ENCODE measurements around the gene ARFGEF3. TPM values are rescaled to one million over a fixed set of nuclear protein-coding genes. Genes with fewer than 3 reads are reported as not detected.

The ARFGEF3 gene
- total and polyA plus RNA-seq, 10 of the 15 experiments (the other 5 are each of a cell fraction or from before 2014, with no cell fraction given), result under 0.01 to 0.08 (median 0.02) TPM; not detected in 1

- TF ChIP-seq PRDM15 (CRISPR knock-in tag; IDR thresholded peaks at IDR 0.05), result no peak
- no peak for TF ChIP-seq NR2C2 (IDR thresholded peaks at IDR 0.05; ENCODE audit: borderline replicate concordance, control insufficient read depth, insufficient read length, low read depth)
- no peak for TF ChIP-seq ASH2L (IDR thresholded peaks at IDR 0.05; ENCODE audit: borderline replicate concordance, low read depth)
These were observed 102.2 kb downstream of the ARFGEF3 start (continued) for GRCh38 chr6:138263963-138264362.

GRCh38 chr6:138264372-138264880 is 102.7 kb downstream of the ARFGEF3 start:
- in situ Hi-C loops (cut with MboI), result no loop called here
- BruUV-seq (replicated peaks), result no TSS peak
- Histone ChIP-seq H3K36me3 (ENCODE audit: control insufficient read depth in 2 of 2, insufficient read depth in 2 of 2, low read length in 1 of 2) (no peaks in the 10 kb centered on the region), H3K27ac (ENCODE audit: control insufficient read depth, insufficient read depth) (no peak overlapping the region), H3K27me3 (replicated peaks in 1 of 2; ENCODE audit: control insufficient read depth in 2 of 2, insufficient read depth in 2 of 2, low read length in 1 of 2) (peaks cover 0 to 2% of the 10 kb centered on the region in 2 experiments; a peak in 2 of 4 replicates), H2AFZ (ENCODE audit: control insufficient read depth, low read depth, low read length) (no peak overlapping the region), H3K9me3 (replicated peaks; ENCODE audit: control insufficient read depth, insufficient read depth, low read length) (no peaks in the 10 kb centered on the region), H3K9ac (ENCODE audit: control insufficient read depth, insufficient read depth, low read length) (no peak overlapping the region), H3K4me1 (ENCODE audit: control insufficient read depth, insufficient read depth, low read length) (no peaks in the 10 kb centered on the region), H4K20me1 (ENCODE audit: control insufficient read depth, insufficient read depth) (no peaks in the 10 kb centered on the region), H3K4me2 (ENCODE audit: control insufficient read depth, insufficient read depth) (no peak overlapping the region), H3K4me3 (no peak overlapping the region), H3K79me2 (ENCODE audit: control insufficient read depth, insufficient read depth, low read length) (no peaks in the 10 kb centered on the region)
- TF ChIP-seq E4F1 (IDR thresholded peaks at IDR 0.05; ENCODE audit: borderline replicate concordance, partially characterized antibody) (no peak), BRCA1 (IDR thresholded peaks at IDR 0.05; ENCODE audit: low read depth, low read length) (no peak), SPI1 (IDR thresholded peaks at IDR 0.05; ENCODE audit: borderline replicate concordance, insufficient read depth, low read depth, low read length) (peak; percentile 66; the same call in 1 of the 2 replicates), RAD21 (IDR thresholded peaks at IDR 0.05; ENCODE audit: insufficient read depth, low read depth, low read length) (no peak)
- ChIA-PET SMC1A (ENCODE audit: uncharacterized antibody, unreplicated experiment) (no interaction called here), RAD21 (ENCODE audit: unreplicated experiment) (no interaction called here), CTCF (no interaction called here), POLR2A (no interaction called here)
- ATAC-seq (peak; percentile 47; the same call in 2 of the 3 replicates), DNase-seq (ENCODE audit: low read depth, low spot score) (no peak), FAIRE-seq (no peak)
- intact Hi-C loops (cut with micrococcal nuclease; ENCODE audit: unreplicated experiment), result no loop called here

Measured in GM12878 (cell line).